H9 (cell line): ENCODE results near the gene PSAPL1. TPM values are rescaled to one million over a fixed set of nuclear protein-coding genes. Genes with fewer than 3 reads are reported as not detected.

Experiments used
- DNase-seq: peaks from one replicate; pipeline ENCODE4 v3.0.0-alpha.2; 2017
- H2AFZ ChIP-seq: one replicate; pipeline ENCODE4 v1.6.1; 2013; ENCODE audit warnings: mild to moderate bottlenecking, low read length, control low read depth, moderate library complexity
- H2AK5ac ChIP-seq: 2 replicates; pipeline ENCODE4 v1.6.1; 2013; ENCODE audit warnings: low read length, control low read depth, mixed read lengths; ENCODE audit not compliant: insufficient read length
- H2BK120ac ChIP-seq: one replicate; pipeline ENCODE4 v1.6.1; 2013; ENCODE audit warnings: low read depth, mild to moderate bottlenecking, low read length, control low read depth, inconsistent platforms; ENCODE audit not compliant: poor library complexity, severe bottlenecking
- H2BK12ac ChIP-seq: 2 replicates; pipeline ENCODE4 v1.6.1; 2013; ENCODE audit warnings: low read length, control low read depth, mixed read lengths, low read depth; ENCODE audit not compliant: insufficient read length
- H2BK15ac ChIP-seq: 2 replicates; pipeline ENCODE4 v1.6.1; 2013; ENCODE audit warnings: low read depth, low read length, control low read depth
- H2BK20ac ChIP-seq: one replicate; pipeline ENCODE4 v1.6.1; 2013; ENCODE audit warnings: low read depth, mild to moderate bottlenecking, low read length, control low read depth, inconsistent platforms; ENCODE audit not compliant: poor library complexity, severe bottlenecking
- H2BK5ac ChIP-seq: 2 replicates; pipeline ENCODE4 v1.6.1; 2013; ENCODE audit warnings: low read length, control low read depth, mixed read lengths; ENCODE audit not compliant: insufficient read length
- H3K14ac ChIP-seq: 2 replicates; pipeline ENCODE4 v1.6.1; 2013; ENCODE audit warnings: low read length, control low read depth; ENCODE audit not compliant: insufficient read depth
- H3K18ac ChIP-seq: 2 replicates; pipeline ENCODE4 v1.6.1; 2013; ENCODE audit warnings: low read depth, mild to moderate bottlenecking, mixed read lengths, low read length, control low read depth; ENCODE audit not compliant: insufficient read length
- H3K23ac ChIP-seq: 2 replicates; pipeline ENCODE4 v1.6.1; 2013; ENCODE audit warnings: low read length, control low read depth, mixed read lengths, low read depth; ENCODE audit not compliant: insufficient read length
- H3K23me2 ChIP-seq: 2 replicates; pipeline ENCODE4 v1.6.1; 2013; ENCODE audit warnings: low read depth, mild to moderate bottlenecking, mixed read lengths, low read length, control low read depth; ENCODE audit not compliant: insufficient read length, poor library complexity, severe bottlenecking
- H3K27ac ChIP-seq: 2 replicates; pipeline ENCODE4 v1.5.1; 2013; ENCODE audit warnings: low read length, control low read depth, mixed read lengths, low read depth; ENCODE audit not compliant: insufficient read length
- H3K27me3 ChIP-seq: 2 replicates; pipeline ENCODE4 v1.6.1; 2013; ENCODE audit warnings: low read length, control low read depth, inconsistent platforms; ENCODE audit not compliant: insufficient read depth
- H3K4ac ChIP-seq: 2 replicates; pipeline ENCODE4 v1.6.1; 2013; ENCODE audit warnings: low read depth, mild to moderate bottlenecking, control low read depth, inconsistent platforms, low read length, moderate library complexity
- H3K4me1 ChIP-seq: 2 replicates; pipeline ENCODE4 v1.6.1; 2013; ENCODE audit warnings: low read length, control low read depth, inconsistent platforms; ENCODE audit not compliant: insufficient read depth
- H3K4me2 ChIP-seq: 2 replicates; pipeline ENCODE4 v1.6.1; 2013; ENCODE audit warnings: low read length, control low read depth, mixed read lengths; ENCODE audit not compliant: insufficient read length, insufficient read depth
- H3K56ac ChIP-seq: 2 replicates; pipeline ENCODE4 v1.6.1; 2013; ENCODE audit warnings: low read depth, mild to moderate bottlenecking, mixed read lengths, low read length, control low read depth; ENCODE audit not compliant: insufficient read length
- H3K79me1 ChIP-seq: 2 replicates; pipeline ENCODE4 v1.6.1; 2013; ENCODE audit warnings: low read depth, mild to moderate bottlenecking, moderate library complexity, low read length, control low read depth, inconsistent platforms; ENCODE audit not compliant: insufficient read depth, poor library complexity, severe bottlenecking
- H3K79me2 ChIP-seq: 2 replicates; pipeline ENCODE4 v1.6.1; 2013; ENCODE audit warnings: low read length, control low read depth, inconsistent platforms; ENCODE audit not compliant: insufficient read depth
- H3K9ac ChIP-seq: 2 replicates; pipeline ENCODE4 v1.6.1; 2013; ENCODE audit warnings: low read length, control low read depth, mixed read lengths; ENCODE audit not compliant: insufficient read length; ENCODE audit errors: extremely low read depth
- H3K9me3 ChIP-seq: one replicate; pipeline ENCODE4 v1.6.1; 2013; ENCODE audit warnings: low read depth, low read length, inconsistent platforms; ENCODE audit not compliant: control insufficient read depth
- H3T11ph ChIP-seq: one replicate; pipeline ENCODE4 v1.6.1; 2013; ENCODE audit warnings: mild to moderate bottlenecking, low read length, control low read depth, inconsistent platforms
- H4K20me1 ChIP-seq: one replicate; pipeline ENCODE4 v1.6.1; 2013; ENCODE audit not compliant: control insufficient read depth, insufficient read length, insufficient read depth
- H4K5ac ChIP-seq: 2 replicates; pipeline ENCODE4 v1.6.1; 2013; ENCODE audit warnings: low read depth, mild to moderate bottlenecking, mixed read lengths, low read length, control low read depth; ENCODE audit not compliant: insufficient read length
- H4K8ac ChIP-seq: replicated peaks from 2 replicates; pipeline ENCODE4 v1.6.1; 2013; ENCODE audit warnings: low read length, control low read depth, mixed read lengths, low read depth; ENCODE audit not compliant: insufficient read length
- H4K91ac ChIP-seq: 2 replicates; pipeline ENCODE4 v1.6.1; 2013; ENCODE audit warnings: low read depth, mild to moderate bottlenecking, moderate library complexity, mixed read lengths, low read length, control low read depth; ENCODE audit not compliant: insufficient read length
- H3K27ac Mint-ChIP-seq, 3 experiments: 2 replicates in 2 of 3; 3 replicates in 1 of 3; pipeline ENCODE4 v1.8.0; 2020 to 2021; ENCODE audit warnings: mixed read lengths in 3 of 3, mild to moderate bottlenecking in 1 of 3, moderate library complexity in 1 of 3
- H3K27me3 Mint-ChIP-seq: 2 replicates; pipeline ENCODE4 v1.8.0; 2021; ENCODE audit warnings: low read depth, mild to moderate bottlenecking, moderate library complexity, mixed read lengths
- H3K36me3 Mint-ChIP-seq, 3 experiments: 2 replicates in 2 of 3; 3 replicates in 1 of 3; pipeline ENCODE4 v1.8.0; 2020 to 2021; ENCODE audit warnings: low read depth in 3 of 3, mixed read lengths in 3 of 3; ENCODE audit not compliant: insufficient read depth in 1 of 3
- H3K4me1 Mint-ChIP-seq, 2 experiments: 2 replicates each; pipeline ENCODE4 v1.8.0; 2020; ENCODE audit warnings: mixed read lengths in 2 of 2
- H3K4me3 Mint-ChIP-seq, 2 experiments: 2 replicates in 1 of 2; 3 replicates in 1 of 2; pipeline ENCODE4 v1.8.0; 2020 to 2021; ENCODE audit warnings: mild to moderate bottlenecking in 2 of 2, mixed read lengths in 2 of 2, moderate library complexity in 1 of 2
- H3K9me3 Mint-ChIP-seq, 2 experiments: 2 replicates in 1 of 2; 3 replicates in 1 of 2; pipeline ENCODE4 v1.8.0; 2020; ENCODE audit warnings: mild to moderate bottlenecking in 2 of 2, mixed read lengths in 2 of 2, moderate library complexity in 1 of 2
- WGBS: extraction: QIAGEN DNeasy Blood & Tissue Kit; methylation state at CpG from one replicate; pipeline ENCODE4 v1.1.7; 2013; ENCODE audit warnings: missing lambda C conversion rate, low lambda C conversion rate, mixed read lengths; ENCODE audit not compliant: insufficient read length; ENCODE audit errors: extremely low coverage; 5-methylcytosine and 5-hydroxymethylcytosine counted together
- total RNA-seq: library from RNA; stranded (reverse); gene quantifications from 2 replicates; pipeline ENCODE4 v1.2.1, GENCODE V29; 2021
- TF ChIP-seq, protein P1 (sequence below): fragments of 200-600 bp; sonication (generic); conservative IDR thresholded peaks from 3 replicates; pipeline ENCODE4 v1.8.0; 2021; ENCODE audit warnings: antibody characterized with exemption, mild to moderate bottlenecking

PSAPL1 gene
- total RNA-seq, 1 experiment from 2014 or later: 0.04 TPM

GRCh38 chr4:7389101-7389701 lies 45.5 kb downstream of the PSAPL1 start:
- H3T11ph ChIP-seq: no peak overlapping the region
- H3K27ac Mint-ChIP-seq: peak overlapping the region in 1 of 3 experiments; percentile 89; a peak in 2 of 7 replicates
- H2AK5ac ChIP-seq: no peak overlapping the region
- no peaks in the 10 kb centered on the region for H3K4me1 ChIP-seq
- H3K27me3 Mint-ChIP-seq: peaks cover 8% of the 10 kb centered on the region
- no peak overlapping the region for H3K56ac ChIP-seq
- no peak overlapping the region for H2BK20ac ChIP-seq
- WGBS: no CpG with 5 or more reads among the region's 15 CpGs
- no peaks in the 10 kb centered on the region; the same call in 1 of the 2 replicates for H3K27me3 ChIP-seq
- H3K4me3 Mint-ChIP-seq: no peak overlapping the region
- H2BK12ac ChIP-seq: no peak overlapping the region
- no peak overlapping the region for H4K91ac ChIP-seq
- no peak overlapping the region for H3K23ac ChIP-seq
- TF ChIP-seq, protein P1, sequence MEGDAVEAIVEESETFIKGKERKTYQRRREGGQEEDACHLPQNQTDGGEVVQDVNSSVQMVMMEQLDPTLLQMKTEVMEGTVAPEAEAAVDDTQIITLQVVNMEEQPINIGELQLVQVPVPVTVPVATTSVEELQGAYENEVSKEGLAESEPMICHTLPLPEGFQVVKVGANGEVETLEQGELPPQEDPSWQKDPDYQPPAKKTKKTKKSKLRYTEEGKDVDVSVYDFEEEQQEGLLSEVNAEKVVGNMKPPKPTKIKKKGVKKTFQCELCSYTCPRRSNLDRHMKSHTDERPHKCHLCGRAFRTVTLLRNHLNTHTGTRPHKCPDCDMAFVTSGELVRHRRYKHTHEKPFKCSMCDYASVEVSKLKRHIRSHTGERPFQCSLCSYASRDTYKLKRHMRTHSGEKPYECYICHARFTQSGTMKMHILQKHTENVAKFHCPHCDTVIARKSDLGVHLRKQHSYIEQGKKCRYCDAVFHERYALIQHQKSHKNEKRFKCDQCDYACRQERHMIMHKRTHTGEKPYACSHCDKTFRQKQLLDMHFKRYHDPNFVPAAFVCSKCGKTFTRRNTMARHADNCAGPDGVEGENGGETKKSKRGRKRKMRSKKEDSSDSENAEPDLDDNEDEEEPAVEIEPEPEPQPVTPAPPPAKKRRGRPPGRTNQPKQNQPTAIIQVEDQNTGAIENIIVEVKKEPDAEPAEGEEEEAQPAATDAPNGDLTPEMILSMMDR: no peak
- no peaks in the 10 kb centered on the region for H3K36me3 Mint-ChIP-seq
- H3K23me2 ChIP-seq: no peaks in the 10 kb centered on the region
- H3K9me3 Mint-ChIP-seq: peaks cover 3 to 9% of the 10 kb centered on the region in 2 experiments; a peak in 3 of 5 replicates
- H3K4me2 ChIP-seq: no peak overlapping the region
- no peak overlapping the region for H3K9ac ChIP-seq
- peaks cover 3% of the 10 kb centered on the region in 2 experiments; a peak in 3 of 4 replicates for H3K4me1 Mint-ChIP-seq
- no peaks in the 10 kb centered on the region for H3K9me3 ChIP-seq
- no peak overlapping the region for H2BK15ac ChIP-seq
- no peak overlapping the region for H2BK5ac ChIP-seq
- no peak overlapping the region for H2BK120ac ChIP-seq
- H3K27ac ChIP-seq: no peak overlapping the region
- H3K14ac ChIP-seq: no peak overlapping the region
- H3K18ac ChIP-seq: no peak overlapping the region
- H4K20me1 ChIP-seq: no peaks in the 10 kb centered on the region
- no peak overlapping the region for H2AFZ ChIP-seq
- DNase-seq: peak; percentile 20
- H4K5ac ChIP-seq: no peak overlapping the region
- H3K79me2 ChIP-seq: no peaks in the 10 kb centered on the region
- H3K79me1 ChIP-seq: no peaks in the 10 kb centered on the region
- H3K4ac ChIP-seq: no peak overlapping the region
- H4K8ac ChIP-seq: no peak overlapping the region
